ENCODE results near the gene GGTLC3.
"Not testable (repeated sequence)": the region's sequence is repeated elsewhere in the genome, so short reads cannot be mapped to it uniquely, and the experiment has no call there.

GGTLC3 gene

DNA sequence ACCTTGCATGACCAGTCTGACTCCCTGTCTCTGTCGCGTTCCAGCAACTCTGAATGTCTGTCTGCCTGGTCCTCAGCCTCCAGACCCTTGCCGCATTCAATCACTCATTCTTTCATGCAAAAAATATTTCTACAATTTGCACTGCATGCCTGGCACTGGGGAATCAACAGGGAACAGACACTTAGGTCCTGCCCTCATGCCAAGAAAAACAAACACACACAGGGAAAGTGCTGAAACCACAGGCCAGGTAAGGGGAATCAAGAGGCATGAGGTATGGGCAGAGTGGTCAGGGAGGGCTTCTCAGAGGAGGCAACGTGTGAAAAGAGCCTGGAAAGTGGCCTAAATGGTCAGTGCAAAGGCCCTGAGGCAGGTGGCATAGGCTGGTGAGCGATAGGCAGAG, at the start of gene GGTLC3:
GGTLC3 (minus strand) TSS at position 101 of the 400 bp plus-strand sequence. CDS start 264 bp downstream, outside the sequence.
- DNase-seq; intact Hi-C loops (cut with DNase I): not testable (repeated sequence)

DNA sequence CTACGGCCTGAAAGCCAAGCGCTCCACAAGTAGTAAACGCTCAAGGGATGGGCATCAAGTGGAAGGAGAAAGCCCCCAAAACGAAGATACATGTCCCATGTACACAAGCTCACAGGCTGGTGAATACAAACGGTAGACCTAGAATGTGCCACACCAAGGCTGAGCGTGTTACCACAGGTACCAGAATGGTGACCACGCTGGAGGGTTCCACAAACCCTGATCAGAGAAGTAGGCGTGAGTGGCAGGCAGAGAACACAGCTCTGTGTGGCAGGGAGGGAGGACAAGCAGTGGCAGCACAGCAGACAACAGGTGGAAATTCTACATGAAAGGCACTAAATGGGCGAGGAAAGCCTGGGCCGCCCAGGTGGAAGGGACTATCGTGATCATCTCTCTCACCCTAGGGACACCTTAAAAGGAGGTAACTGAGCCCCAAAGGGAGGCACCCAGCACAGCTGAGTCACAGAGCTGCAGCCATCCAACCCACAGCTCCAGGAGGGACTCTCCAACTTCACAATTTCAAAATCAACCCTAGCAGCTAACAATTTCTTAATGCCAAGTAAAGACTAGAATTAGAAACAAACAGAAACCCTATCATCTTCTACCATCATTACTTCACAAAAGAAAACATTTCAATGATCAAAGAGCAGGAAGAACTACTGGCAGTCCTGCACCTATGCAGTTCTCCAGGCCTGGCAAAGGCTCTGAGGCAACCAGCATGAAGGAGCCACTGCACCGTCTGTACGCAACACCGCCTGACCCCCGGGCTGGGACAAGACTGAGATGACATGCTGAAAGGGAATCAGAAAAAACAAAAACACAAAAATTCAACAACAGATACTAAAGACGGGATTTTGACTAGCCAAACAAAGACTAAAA, 42.4 kb upstream of the GGTLC3 start:
- DNase-seq; intact Hi-C loops (cut with DNase I): not testable (repeated sequence)

DNA sequence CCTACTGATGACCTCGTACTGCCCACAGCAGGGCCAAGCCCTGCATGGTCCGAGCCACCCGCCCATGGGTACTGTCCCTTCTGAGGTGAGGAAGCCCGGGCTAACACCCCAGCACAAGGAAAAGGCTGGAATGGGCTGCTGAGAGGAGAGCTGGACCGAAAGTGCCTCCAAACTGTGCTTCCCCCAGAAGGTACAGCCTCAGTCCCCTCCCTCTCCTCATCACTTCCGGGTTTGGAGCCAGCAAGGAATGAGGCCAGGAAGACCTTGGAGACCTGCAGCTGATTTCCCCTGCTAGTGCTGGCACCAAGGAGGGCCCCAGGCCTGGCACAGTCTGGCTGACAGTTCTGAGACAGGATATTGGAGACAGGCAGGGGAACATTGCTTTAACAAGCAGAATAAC, 41.0 kb upstream of the GGTLC3 start:
- intact Hi-C loops (cut with DNase I) = not testable (repeated sequence)

DNA sequence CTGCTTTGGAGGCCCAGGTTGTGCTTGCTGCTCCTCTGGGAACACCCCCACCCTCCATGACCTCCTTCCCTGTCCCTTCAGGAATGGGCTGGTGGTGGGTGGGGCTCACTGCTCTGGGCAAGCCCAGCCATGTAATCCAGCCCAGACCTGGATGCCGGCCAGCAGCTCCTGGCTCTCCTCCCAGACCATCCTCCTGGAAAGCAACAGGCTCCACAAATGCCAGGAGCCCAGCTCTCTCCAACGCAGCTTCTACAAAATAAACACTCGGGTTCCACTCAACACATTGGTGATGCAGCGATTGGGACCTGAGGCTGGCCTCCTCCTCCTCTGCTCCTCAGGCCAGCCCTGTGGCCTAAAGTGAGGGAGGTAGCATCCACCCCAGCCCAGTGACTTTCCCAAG, 40.6 kb upstream of the GGTLC3 start:
- intact Hi-C loops (cut with DNase I); DNase-seq: not testable (repeated sequence)

More for the DNA sequence above, 41.0 kb upstream of the GGTLC3 start:
- not testable (repeated sequence) for DNase-seq

DNA sequence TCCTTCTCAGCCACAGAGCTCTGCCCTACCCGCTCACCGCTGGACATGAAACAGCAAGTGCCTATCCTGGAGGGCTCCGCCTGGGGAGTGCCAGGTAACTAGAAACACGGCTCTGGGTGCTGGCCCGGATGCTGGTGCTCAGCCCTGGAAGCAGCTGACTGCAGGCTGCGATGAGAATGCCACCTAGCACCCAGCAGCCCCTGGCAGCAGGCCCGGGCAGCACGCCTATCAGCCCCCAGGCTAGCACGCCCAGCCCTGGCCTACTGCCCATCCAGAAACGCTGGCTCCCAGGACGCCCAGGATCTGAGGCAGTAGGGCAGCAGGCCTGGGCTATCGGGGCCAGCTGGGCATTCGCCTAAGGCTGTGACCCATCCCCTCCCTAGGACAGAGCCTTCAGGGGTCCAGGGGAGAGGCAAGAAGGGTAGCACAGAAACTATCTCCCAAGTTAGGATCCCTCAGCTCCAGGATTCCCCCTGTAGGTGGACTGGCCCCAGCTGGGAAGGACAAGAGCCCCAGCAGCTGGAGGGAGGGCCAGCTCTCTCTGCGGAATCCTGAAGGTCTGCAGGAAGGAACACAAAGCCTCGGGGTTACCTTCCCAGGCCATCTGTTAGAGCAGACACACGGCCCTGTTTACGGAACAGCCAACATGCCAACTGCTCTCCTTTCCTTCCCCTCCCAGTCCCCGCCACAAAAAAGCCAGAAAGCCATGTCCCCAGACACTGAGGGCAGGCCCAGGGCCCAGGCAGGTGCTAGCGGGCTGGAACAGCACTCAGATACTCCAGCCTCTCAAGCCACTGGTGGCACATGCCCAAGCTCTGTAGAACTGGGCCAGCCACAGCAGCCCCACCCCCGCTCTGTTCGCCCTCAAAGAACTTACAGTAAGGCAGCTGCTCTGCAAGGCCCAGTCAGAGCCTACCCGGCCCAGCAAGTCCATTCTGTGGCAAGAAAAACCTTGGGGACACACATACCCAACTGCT, 36.6 kb upstream of the GGTLC3 start:
- intact Hi-C loops (cut with DNase I); DNase-seq: not testable (repeated sequence)

DNA sequence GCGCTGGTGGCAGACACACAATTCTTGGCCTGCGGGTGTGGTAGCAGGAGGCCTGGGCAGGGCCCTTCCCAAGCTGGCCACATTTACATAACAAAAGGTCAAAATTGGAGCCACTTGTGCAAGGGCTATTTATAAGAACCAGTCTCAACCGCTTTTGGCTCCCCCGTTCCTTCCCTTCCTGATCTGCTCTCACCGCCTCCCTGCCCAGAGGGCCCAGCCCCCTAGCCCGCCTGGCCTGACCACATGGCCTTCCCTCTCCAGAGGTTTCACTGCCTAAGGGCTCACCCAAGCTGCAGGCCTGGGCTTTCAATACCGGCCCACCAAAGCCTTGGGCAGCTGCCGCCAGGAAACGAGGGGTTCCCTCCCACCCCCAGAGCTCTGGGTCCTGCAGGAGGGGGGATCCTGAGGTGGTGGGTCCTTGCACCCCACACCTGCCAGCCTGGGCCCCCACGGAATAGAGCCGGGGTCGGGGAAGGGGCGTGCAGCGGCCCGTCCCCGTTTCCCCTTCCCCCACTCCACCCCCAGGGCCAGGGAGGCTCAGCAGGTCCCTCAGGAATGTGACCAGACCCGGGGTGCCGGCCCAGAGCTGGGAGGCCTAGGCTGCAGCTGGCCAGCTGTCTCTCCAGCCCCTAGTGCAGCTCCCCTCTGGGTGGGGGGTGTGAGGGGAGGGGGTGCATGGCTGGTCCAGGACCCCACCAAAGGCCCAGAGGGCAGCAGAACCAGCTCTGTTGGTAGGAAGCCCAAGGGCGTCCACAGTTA, 35.1 kb upstream of the GGTLC3 start:
- intact Hi-C loops (cut with DNase I) = not testable (repeated sequence)

DNA sequence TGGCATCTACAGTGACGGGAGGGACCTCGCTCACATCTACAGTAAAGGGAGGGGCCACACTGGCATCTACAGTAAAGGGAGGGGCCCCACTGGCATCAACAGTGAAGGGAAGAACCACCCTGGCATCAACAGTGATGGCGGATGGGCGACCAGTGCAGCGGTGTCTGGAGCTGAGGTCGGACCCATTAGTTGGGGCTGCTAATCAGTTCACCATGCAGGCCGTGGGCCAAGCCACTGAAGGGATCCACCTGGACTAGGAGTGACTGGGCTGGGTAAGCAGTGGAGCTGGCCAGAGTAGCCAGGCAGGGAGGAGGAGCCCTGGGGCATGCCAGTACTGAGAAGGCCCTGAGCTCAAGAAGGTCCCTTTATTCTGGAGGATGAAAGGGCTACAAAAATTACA, 33.1 kb upstream of the GGTLC3 start:
- peak in 1 of 10 donors; percentile 26 for DNase-seq
- intact Hi-C loops (cut with DNase I) = not testable (repeated sequence)

More for the DNA sequence above, 35.1 kb upstream of the GGTLC3 start:
- DNase-seq = not testable (repeated sequence)

DNA sequence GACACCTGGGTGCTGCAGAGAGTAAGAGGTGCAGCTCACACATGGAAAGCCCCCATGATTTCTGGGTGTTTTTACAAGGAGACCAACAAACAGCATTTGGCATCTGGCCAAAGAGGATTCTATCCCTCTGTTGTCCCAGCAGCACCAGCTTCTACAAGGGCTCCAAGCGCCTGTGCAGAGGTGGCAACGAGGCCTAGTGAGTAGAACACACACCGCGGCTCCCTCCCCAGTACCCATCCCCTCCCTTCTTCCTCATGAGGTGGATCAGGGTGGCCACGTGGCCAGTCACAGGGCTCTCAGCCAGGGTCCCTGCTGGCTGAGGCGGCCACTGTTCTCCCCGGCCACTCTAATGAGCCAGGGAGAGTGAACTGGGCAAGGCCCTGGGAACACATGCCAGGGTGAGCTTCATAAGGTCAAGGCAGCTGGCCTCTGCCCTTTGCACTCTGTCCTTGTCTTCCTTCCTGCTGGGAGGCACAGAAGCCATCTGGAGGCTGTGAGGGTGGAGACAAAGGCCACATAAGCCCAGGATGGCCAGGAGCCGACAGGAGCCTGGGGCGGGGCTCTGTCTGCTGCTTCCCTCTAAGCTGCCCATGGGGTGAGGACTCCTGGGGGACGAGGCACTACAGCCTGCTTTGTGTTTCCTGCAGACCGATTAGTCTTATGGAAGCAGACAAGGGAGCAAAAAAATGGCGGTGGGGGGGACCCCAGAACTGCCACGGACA, 31.7 kb upstream of the GGTLC3 start:
- peak in 1 of 10 donors; percentile 51 for DNase-seq

DNA sequence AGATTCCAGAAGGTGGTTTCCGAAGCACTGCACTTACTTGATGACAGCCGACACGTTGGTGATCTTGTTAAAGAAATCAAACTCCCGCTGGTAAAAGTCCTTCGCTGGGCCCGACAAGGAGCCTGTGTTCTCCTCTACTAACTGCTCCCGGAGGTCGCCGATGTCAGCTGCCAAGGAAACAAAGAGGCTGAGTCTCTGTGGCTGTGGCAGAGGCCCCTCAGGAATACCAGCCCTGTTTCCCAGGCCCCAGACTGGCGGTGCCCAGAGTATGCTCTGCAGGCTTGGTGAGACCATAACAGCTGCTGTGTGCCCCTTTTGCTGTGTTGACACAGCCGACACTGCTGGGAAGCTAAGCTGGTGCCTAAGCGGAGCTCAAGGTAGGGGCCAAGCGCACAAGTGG, 26.7 kb upstream of the GGTLC3 start:
- peak in 3 of 10 donors; percentile 17 to 60 (median 20) for DNase-seq
- intact Hi-C loops (cut with DNase I) = not testable (repeated sequence)

More for the DNA sequence above, 31.7 kb upstream of the GGTLC3 start:
- intact Hi-C loops (cut with DNase I) = not testable (repeated sequence)

DNA sequence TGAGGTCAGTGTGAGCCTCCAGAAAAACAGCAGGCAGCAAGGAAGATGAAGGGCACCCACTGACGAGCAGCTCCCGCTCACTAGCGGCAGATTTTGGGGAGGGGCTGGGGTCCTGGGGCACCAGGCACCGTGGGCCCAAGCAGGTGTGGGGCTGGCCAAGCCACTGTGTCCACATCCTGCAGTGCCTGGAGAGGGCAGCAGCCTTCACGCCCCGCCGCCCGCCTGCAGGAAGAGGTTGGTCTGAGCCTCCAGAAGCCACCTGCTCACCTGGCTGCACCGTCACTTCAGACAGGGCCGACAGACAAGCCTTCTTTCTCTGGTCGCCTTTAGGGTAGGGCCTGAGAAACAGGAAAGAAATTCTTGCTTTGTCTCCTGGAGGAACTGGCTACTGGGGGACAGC, 25.4 kb upstream of the GGTLC3 start:
- DNase-seq; intact Hi-C loops (cut with DNase I): not testable (repeated sequence)

DNA sequence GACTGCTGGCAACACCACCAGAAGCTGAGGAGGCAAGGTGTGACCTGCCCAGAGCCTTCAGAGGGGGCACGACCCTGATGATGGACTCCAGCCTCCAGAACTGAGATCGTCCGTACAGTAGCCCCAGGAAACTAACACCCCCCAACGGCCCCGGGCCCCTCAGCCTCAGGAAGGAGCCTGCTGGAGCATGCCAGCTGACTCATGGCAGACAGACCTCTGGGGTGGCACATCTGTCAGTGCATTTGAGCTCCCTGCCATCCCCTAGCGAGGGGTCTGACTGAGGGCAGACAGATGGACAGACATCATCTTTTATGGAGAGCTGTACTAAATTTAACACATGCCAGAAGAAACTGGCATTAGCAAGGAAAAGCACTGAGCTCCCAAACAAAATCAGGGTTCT, 22.0 kb upstream of the GGTLC3 start:
- peak in 2 of 10 donors; percentile 9 to 79 for DNase-seq
- intact Hi-C loops (cut with DNase I) = not testable (repeated sequence)

DNA sequence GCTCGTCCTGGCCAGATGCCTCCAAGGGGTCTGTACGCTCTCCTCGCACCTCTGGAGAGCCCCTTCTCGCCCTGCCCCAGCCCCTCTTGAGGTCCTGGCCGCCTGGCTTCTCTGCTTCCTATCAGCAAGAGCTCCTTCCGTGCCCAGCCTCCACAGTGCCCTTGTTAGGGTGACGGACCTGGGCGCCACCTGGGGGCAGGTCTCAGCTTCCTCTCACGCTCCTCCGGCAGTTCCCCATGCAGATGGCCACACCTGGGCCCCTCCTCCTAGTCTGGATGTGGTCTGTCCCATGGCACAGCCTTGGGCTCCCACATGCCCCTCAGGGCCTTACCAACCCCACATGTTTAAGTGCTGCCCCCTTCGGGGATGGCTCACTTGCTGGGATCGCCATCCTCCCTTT, 16.4 kb upstream of the GGTLC3 start:
- intact Hi-C loops (cut with DNase I) = not testable (repeated sequence)
- DNase-seq = peak in 1 of 10 donors; percentile 72

DNA sequence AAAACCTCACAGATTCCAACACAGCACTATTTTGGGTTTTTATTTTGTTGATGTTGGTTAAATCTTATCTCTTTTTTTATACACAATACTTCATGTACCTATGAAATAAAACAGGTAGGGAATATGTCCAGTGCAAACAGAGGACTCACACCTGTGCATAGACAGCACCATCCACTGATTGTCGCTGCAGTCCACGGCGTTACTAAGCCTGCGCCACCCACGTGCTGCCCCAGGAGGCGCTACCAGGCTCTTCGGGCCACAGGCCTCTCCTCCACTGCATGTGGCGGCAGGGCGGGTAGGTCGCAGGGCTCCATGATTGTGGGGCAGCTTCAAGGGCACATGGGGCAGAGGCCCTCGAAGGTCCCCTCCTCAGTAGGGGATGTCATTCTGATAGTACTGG, 15.7 kb upstream of the GGTLC3 start:
- DNase-seq; intact Hi-C loops (cut with DNase I): not testable (repeated sequence)

DNA sequence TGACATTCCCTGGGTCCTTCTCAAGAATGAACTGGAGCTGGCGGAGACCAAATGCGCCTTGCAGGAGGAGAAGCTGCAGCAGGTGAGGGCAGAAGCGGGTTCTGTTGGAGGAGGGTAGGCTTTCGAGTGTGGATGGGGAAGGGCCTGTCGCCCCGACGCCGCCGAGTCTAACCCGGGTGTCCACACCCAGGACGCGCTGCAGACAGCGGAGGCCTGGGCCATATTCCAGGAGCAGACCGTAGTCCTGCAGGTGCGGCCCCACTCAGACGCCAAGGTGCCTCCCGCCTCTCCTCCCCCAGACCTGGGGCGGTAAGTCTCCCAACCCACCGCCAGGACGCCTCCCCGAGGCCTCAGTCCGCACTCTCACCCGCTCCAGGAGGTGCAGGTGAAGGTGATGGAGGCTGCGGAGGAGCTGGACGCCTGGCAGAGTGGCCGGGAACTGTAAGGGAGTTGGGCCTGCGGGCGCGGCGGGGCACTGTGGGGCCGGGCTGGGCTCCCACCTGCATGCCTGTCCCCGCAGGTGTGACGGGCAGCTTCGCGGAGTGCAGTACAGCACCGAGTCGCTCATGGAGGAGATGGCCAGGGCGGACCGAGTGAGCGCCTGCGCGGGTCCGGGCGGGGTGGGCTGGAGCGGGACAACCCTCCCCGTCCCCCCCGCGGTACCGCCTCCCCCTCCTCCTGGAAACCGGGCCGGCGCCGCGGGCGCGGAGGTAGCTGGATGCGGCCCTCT, 11.6 kb upstream of the GGTLC3 start:
- intact Hi-C loops (cut with DNase I) = not testable (repeated sequence)
- peak in 2 of 10 donors; percentile 12 to 62 for DNase-seq

DNA sequence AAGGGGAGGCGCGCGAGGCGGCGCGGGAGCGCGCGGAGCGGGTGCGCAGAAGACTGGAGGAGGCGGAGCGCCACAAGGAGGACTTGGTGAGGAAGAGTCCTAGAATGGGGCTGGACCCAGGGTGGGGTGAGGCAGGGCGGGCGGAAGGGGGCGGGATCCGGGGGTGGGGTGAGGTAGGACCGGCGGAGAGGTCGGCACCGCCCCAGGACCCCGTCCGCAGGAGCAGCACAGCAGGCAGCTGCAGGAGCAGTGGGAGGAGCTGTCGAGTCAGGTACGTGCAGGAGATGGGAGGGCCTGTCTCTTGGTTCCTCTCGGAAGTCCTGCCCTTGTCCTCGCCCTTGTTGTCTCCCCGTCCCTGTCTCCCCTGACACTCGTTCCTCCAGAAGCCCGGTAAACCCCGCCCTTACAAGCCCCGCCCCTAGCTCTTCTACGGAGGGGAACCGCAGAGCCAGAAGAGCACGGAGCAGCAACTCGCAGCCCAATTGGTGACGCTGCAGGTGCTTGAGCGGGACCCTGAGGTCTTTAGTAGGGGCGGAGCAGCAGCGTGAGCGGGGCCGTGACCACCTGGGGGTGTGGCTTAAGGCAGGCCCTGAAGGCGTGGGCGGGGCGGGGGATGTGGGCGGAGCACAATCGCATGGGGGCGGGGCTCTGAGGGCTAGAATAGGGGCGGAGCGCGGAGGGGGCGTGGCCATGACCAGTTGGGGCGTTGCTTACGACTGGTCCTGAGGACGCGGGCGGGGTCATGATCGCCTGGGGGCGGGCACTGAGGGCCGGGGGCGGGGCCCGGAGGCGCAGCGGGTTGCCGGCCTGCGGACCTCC, 10.8 kb upstream of the GGTLC3 start:
- intact Hi-C loops (cut with DNase I) = not testable (repeated sequence)
- peak; percentile 43 to 98 (median 82) for DNase-seq

DNA sequence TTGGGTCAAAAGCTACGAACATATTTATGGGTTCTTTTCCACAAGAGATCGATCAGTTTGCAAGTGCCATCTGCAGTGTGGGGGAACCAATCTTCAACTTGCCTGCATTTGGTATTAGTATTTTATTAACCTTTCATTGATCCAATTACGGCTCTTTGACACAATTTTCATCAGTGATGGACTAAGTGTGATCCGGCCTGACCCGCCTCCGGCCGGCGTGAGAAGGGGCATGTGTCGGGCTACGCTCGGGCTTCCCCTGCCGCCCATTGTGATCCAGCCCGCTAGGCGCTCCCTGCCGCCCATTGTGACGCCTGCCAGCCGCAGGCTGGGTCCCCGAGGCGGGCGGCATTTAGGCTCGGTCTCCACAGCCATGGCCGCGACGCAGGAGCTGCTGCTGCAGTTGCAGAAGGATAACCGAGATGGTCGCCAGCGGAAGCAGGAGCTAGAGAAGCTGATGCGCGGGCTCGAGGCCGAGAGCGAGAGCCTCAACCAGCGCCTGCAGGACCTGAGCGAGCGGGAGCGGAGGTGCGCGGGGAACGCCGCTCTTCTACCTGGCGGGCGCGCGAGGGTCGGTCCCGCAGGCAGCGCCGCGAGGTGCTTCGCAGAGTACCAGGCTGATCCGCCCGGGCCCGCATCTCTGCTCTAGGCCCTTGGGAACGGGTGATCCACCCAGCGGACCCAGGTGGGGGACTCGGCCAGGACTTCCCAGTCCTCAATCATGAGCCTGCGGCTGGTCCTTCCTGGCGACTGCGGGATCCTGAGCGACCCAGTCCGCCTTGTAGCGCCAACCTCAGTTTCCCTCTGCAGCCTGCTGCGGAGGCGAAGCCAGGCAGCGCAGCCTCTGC, 10.0 kb upstream of the GGTLC3 start, which contains the start of gene TMEM191B:
TMEM191B (plus strand) TSS at position 51 of the 845 bp plus-strand sequence; CDS start at position 230, 179 bp downstream.
- intact Hi-C loops (cut with DNase I) = not testable (repeated sequence)
- DNase-seq = peak in 1 of 10 donors; percentile 41

DNA sequence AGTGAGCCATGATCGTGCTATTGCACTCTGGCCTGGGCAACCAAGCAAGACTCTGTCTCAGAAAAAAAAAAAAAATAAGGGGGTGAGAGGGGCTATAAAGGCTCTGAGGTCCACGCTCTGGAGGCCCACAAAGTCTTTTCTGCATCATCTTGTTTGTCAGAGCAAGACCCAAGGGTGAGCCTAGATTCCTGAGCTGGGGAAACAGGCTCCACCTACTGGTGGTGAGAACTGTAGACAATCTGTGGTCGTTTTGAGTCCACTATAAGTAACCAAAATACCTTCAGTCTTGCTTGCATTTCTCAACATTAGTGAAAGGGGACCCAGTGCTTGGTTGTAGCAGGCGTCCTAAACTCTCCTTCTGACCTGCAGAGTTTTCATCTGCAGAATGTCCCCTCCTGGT, 5.4 kb upstream of the GGTLC3 start:
- intact Hi-C loops (cut with DNase I); DNase-seq: not testable (repeated sequence)
